ENCODE data around the gene IFNL4. TPM values are rescaled to one million over a fixed set of nuclear protein-coding genes. Genes with fewer than 3 reads are reported as not detected.

The IFNL4 gene
- total and polyA plus RNA-seq, 9 of the 15 experiments (the other 6 are each of a cell fraction or from before 2014, with no cell fraction given), result not detected

GRCh38 chr19:39296906-39297305, 48.2 kb upstream of the IFNL4 start:
- BruUV-seq (replicated peaks), result no TSS peak
- CTCF ChIA-PET (ENCODE audit: low intra/inter-chr PET ratio), result no interaction called here
- in situ Hi-C loops (cut with MboI), result no loop called here
- TF ChIP-seq ARHGAP35 (IDR thresholded peaks at IDR 0.05; ENCODE audit: partially characterized antibody) (no peak), XRCC4 (IDR thresholded peaks at IDR 0.05; ENCODE audit: extremely low read depth, insufficient read depth, insufficient read length) (no peak), CBFA2T2 (conservative IDR thresholded peaks at IDR 0.05) (no peak), ZNF778 (CRISPR knock-in tag; IDR thresholded peaks at IDR 0.05) (no peak), GMEB1 (CRISPR knock-in tag; IDR thresholded peaks at IDR 0.05) (no peak)
- TF ChIP-seq, protein P1, sequence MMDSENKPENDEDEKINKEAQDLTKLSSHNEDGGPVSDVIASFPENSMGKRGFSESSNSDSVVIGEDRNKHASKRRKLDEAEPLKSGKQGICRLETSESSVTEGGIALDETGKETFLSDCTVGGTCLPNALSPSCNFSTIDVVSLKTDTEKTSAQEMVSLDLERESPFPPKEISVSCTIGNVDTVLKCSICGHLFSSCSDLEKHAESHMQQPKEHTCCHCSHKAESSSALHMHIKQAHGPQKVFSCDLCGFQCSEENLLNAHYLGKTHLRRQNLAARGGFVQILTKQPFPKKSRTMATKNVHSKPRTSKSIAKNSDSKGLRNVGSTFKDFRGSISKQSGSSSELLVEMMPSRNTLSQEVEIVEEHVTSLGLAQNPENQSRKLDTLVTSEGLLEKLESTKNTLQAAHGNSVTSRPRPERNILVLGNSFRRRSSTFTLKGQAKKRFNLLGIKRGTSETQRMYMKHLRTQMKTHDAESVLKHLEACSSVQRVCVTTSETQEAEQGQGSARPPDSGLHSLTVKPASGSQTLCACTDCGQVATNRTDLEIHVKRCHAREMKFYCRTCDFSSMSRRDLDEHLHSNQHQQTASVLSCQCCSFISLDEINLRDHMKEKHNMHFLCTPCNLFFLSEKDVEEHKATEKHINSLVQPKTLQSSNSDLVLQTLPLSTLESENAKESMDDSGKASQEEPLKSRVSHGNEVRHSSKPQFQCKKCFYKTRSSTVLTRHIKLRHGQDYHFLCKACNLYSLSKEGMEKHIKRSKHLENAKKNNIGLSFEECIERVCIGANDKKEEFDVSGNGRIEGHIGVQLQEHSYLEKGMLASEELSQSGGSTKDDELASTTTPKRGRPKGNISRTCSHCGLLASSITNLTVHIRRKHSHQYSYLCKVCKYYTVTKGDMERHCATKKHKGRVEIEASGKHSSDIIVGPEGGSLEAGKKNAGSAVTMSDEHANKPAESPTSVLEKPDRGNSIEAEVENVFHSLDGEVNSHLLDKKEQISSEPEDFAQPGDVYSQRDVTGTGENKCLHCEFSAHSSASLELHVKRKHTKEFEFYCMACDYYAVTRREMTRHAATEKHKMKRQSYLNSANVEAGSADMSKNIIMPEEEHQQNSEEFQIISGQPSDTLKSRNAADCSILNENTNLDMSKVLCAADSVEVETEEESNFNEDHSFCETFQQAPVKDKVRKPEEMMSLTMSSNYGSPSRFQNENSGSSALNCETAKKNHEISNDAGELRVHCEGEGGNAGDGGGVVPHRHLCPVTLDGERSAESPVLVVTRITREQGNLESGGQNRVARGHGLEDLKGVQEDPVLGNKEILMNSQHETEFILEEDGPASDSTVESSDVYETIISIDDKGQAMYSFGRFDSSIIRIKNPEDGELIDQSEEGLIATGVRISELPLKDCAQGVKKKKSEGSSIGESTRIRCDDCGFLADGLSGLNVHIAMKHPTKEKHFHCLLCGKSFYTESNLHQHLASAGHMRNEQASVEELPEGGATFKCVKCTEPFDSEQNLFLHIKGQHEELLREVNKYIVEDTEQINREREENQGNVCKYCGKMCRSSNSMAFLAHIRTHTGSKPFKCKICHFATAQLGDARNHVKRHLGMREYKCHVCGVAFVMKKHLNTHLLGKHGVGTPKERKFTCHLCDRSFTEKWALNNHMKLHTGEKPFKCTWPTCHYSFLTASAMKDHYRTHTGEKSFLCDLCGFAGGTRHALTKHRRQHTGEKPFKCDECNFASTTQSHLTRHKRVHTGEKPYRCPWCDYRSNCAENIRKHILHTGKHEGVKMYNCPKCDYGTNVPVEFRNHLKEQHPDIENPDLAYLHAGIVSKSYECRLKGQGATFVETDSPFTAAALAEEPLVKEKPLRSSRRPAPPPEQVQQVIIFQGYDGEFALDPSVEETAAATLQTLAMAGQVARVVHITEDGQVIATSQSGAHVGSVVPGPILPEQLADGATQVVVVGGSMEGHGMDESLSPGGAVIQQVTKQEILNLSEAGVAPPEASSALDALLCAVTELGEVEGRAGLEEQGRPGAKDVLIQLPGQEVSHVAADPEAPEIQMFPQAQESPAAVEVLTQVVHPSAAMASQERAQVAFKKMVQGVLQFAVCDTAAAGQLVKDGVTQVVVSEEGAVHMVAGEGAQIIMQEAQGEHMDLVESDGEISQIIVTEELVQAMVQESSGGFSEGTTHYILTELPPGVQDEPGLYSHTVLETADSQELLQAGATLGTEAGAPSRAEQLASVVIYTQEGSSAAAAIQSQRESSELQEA (IDR thresholded peaks at IDR 0.05; ENCODE audit: low read depth), result no peak
- TF ChIP-seq, protein P2, sequence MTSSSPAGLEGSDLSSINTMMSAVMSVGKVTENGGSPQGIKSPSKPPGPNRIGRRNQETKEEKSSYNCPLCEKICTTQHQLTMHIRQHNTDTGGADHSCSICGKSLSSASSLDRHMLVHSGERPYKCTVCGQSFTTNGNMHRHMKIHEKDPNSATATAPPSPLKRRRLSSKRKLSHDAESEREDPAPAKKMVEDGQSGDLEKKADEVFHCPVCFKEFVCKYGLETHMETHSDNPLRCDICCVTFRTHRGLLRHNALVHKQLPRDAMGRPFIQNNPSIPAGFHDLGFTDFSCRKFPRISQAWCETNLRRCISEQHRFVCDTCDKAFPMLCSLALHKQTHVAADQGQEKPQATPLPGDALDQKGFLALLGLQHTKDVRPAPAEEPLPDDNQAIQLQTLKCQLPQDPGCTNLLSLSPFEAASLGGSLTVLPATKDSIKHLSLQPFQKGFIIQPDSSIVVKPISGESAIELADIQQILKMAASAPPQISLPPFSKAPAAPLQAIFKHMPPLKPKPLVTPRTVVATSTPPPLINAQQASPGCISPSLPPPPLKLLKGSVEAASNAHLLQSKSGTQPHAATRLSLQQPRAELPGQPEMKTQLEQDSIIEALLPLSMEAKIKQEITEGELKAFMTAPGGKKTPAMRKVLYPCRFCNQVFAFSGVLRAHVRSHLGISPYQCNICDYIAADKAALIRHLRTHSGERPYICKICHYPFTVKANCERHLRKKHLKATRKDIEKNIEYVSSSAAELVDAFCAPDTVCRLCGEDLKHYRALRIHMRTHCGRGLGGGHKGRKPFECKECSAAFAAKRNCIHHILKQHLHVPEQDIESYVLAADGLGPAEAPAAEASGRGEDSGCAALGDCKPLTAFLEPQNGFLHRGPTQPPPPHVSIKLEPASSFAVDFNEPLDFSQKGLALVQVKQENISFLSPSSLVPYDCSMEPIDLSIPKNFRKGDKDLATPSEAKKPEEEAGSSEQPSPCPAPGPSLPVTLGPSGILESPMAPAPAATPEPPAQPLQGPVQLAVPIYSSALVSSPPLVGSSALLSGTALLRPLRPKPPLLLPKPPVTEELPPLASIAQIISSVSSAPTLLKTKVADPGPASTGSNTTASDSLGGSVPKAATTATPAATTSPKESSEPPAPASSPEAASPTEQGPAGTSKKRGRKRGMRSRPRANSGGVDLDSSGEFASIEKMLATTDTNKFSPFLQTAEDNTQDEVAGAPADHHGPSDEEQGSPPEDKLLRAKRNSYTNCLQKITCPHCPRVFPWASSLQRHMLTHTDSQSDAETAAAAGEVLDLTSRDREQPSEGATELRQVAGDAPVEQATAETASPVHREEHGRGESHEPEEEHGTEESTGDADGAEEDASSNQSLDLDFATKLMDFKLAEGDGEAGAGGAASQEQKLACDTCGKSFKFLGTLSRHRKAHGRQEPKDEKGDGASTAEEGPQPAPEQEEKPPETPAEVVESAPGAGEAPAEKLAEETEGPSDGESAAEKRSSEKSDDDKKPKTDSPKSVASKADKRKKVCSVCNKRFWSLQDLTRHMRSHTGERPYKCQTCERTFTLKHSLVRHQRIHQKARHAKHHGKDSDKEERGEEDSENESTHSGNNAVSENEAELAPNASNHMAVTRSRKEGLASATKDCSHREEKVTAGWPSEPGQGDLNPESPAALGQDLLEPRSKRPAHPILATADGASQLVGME (CRISPR knock-in tag; IDR thresholded peaks at IDR 0.05), result no peak

More at GRCh38 chr19:39296906-39297305, 48.2 kb upstream of the IFNL4 start:
- Histone ChIP-seq H3K9me3 (replicated peaks; ENCODE audit: control insufficient read depth, insufficient read depth, low read depth, low read length) (no peaks in the 10 kb centered on the region), H3K79me2 (ENCODE audit: control insufficient read depth, insufficient read depth, low read length) (no peaks in the 10 kb centered on the region), H3K36me3 (ENCODE audit: control insufficient read depth, insufficient read depth, low read length) (no peaks in the 10 kb centered on the region), H3K4me1 (replicated peaks in 1 of 2; ENCODE audit: control insufficient read depth in 2 of 2, insufficient read depth in 2 of 2, low read length in 2 of 2) (peaks cover 0 to 13% of the 10 kb centered on the region in 2 experiments; a peak in 2 of 5 replicates), H3K9ac (ENCODE audit: insufficient read depth in 1 of 2, low read depth in 2 of 2, low read length in 2 of 2) (no peak overlapping the region), H3K9me1 (ENCODE audit: control insufficient read depth, insufficient read depth, low read length) (no peaks in the 10 kb centered on the region), H3K27me3 (ENCODE audit: control insufficient read depth in 2 of 2, insufficient read depth in 2 of 2, low read length in 2 of 2) (peaks cover 4 to 14% of the 10 kb centered on the region in 2 experiments; a peak in 2 of 5 replicates), H4K20me1 (replicated peaks; ENCODE audit: control insufficient read depth, insufficient read depth, low read length) (no peaks in the 10 kb centered on the region), H3K4me2 (ENCODE audit: insufficient read depth, low read length) (no peak overlapping the region), H2AFZ (ENCODE audit: low read depth, low read length) (no peak overlapping the region), H3K27ac (ENCODE audit: extremely low read depth, low read depth, low read length) (no peak overlapping the region), H3K4me3 (no peak overlapping the region)
- no peak for ATAC-seq
- intact Hi-C loops (cut with micrococcal nuclease), result no loop called here
- 22% methylated on average over 4 of the region's 4 CpGs for WGBS (ENCODE audit: insufficient coverage, low coverage, missing lambda C conversion rate)
- POLR2A ChIA-PET, result interaction anchor here (1.0 to 1.5 kb wide), 3 partner anchors 9 to 54 kb away, joined by 3 read pairs; no protein-coding TSS in a partner anchor
- no peak for DNase-seq (ENCODE audit: extremely low read depth in 1 of 4, low spot score in 3 of 4)
- FAIRE-seq, result no peak

Measured in K562 (cell line).